Gastrocnemius medialis (tissue), 4 donors: ENCODE results near the gene LBX1.

Source experiments
- CTCF ChIP-seq, 5 experiments: fragments of 450-650 bp in 3 of 5; fragments of 200-600 bp in 2 of 5; sonication (generic) in 2 of 5; IDR thresholded peaks in 4 of 5; conservative IDR thresholded peaks in 1 of 5; 1 replicate in 4 of 5; 2 replicates in 1 of 5; pipeline ENCODE4 v1.5.1; 2016 to 2019; ENCODE audit warnings: antibody characterized with exemption in 5 of 5, mild to moderate bottlenecking in 3 of 5, moderate library complexity in 3 of 5
- POLR2A ChIP-seq, 2 donors: fragments of 450-650 bp; IDR thresholded peaks; one replicate each; pipeline ENCODE4 v1.6.1; 2017; ENCODE audit warnings: antibody characterized with exemption in 2 of 2, mild to moderate bottlenecking in 2 of 2, moderate library complexity in 2 of 2

DNA sequence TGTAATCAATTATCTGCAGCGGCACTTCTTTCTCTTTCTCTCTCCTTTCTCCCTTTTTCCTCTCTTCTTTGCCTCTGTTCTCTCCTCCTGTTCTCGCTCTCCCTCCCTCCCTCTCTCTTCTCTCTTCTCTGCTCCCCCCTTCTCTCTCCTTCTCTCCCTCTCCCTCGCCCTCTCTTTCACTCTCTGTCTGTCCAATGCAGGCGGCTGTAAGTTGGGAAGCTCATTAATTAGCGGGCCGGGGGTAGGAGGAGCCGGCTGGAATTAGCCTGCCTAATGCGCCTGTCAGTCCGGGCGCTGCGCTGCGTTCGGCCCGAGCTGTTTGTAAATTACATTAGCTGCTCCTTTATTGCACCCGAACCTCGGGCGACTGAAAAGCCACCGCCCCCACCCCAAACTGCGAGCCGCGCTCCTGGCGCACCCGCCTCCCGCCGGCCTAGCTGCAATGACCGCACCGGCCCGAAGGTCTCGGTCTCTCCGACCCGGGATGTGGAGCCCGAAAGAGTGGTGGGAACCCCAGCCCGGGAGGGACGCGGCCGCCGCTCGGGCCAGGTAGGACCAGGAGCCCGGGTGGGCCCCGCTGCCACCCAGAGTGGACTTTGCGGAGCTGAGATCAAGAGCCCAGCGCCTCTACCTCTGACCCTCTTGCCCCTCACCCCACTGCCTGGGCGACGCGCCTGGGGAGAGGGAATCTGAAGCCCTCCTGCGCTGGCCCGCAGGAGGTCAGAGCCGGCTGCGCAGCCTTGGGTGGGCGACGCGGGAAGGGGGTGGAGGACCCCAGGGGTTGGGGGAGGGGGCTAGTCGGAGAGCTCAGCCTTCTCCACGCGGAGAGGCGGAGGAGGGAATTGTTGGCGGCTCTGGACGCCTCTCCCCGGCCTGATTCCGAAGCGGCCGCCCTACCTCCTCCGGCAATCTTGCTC, at the start of gene LBX1:
- no peak for TF ChIP-seq CTCF (IDR thresholded peaks at IDR 0.05 in 4 of 5, conservative IDR thresholded peaks at IDR 0.05 in 1 of 5)
- peak in 1 of 2 donors; percentile 9 for TF ChIP-seq POLR2A (IDR thresholded peaks at IDR 0.05)
